HG03460 (cell line): Measurements from ENCODE around the gene GP2.

Source experiments
- ATAC-seq: cut with Tn5 transposase; IDR thresholded peaks from one replicate; pipeline ENCODE4 v1.9.1; 2021; ENCODE audit not compliant: unreplicated experiment

GP2 gene

GRCh38 chr16:20327444-20328041, at the start of gene GP2:
Gene GP2 (minus strand): TSS chr16:20327513. CDS start chr16:20326431, 1,082 bp downstream.
- ATAC-seq: no peak

GRCh38 chr16:20372701-20373100, 45.4 kb upstream of the GP2 start:
- no peak for ATAC-seq

GRCh38 chr16:20369452-20370054, 42.2 kb upstream of the GP2 start:
- no peak for ATAC-seq

- ATAC-seq: no peak
These were observed 36.7 kb upstream of the GP2 start for GRCh38 chr16:20364051-20364450.

GRCh38 chr16:20363191-20363590, 35.9 kb upstream of the GP2 start:
- no peak for ATAC-seq

- no peak for ATAC-seq
These were observed 32.7 kb upstream of the GP2 start for GRCh38 chr16:20359997-20360396.

- ATAC-seq: no peak
These were observed 27.9 kb upstream of the GP2 start for GRCh38 chr16:20355114-20355782.

GRCh38 chr16:20353379-20353778, 26.1 kb upstream of the GP2 start:
- no peak for ATAC-seq

- ATAC-seq: no peak
These were observed 25.3 kb upstream of the GP2 start, which contains the start of gene UMOD for GRCh38 chr16:20352615-20353014. Gene UMOD (minus strand): TSS chr16:20352715. CDS start chr16:20350737, 1,978 bp downstream.

- ATAC-seq: no peak
These were observed 22.3 kb upstream of the GP2 start for GRCh38 chr16:20349615-20350014.

- no peak for ATAC-seq
These were observed 21.3 kb upstream of the GP2 start for GRCh38 chr16:20348365-20349185.

GRCh38 chr16:20347666-20348364, 20.5 kb upstream of the GP2 start:
- no peak for ATAC-seq

- no peak for ATAC-seq
These were observed 17.3 kb upstream of the GP2 start for GRCh38 chr16:20344611-20345010.

GRCh38 chr16:20339744-20340143, 12.4 kb upstream of the GP2 start:
- ATAC-seq: no peak

GRCh38 chr16:20336955-20337354, 9.6 kb upstream of the GP2 start:
- no peak for ATAC-seq

- no peak for ATAC-seq
These were observed 7.1 kb upstream of the GP2 start for GRCh38 chr16:20334396-20334795.

GRCh38 chr16:20333120-20333519, 5.8 kb upstream of the GP2 start:
- no peak for ATAC-seq

- no peak for ATAC-seq
These were observed 5.1 kb upstream of the GP2 start for GRCh38 chr16:20332411-20332810.

- ATAC-seq: no peak
These were observed 4.3 kb upstream of the GP2 start for GRCh38 chr16:20331635-20332034.

- ATAC-seq: no peak
These were observed 2.3 kb upstream of the GP2 start for GRCh38 chr16:20329392-20330138.
